ENCODE data around the gene PTTG1.

The PTTG1 gene

GRCh38 chr5:160442824-160443431, 21.3 kb downstream of the PTTG1 start:
- Histone ChIP-seq H3K27ac (ENCODE audit: low read length) (no peak overlapping the region), H3K4me1 (ENCODE audit: low read length) (peaks cover 26% of the 10 kb centered on the region), H3K4me3 (ENCODE audit: low read length) (no peak overlapping the region), H2AFZ (ENCODE audit: low read depth, low read length) (no peak overlapping the region), H3K36me3 (replicated peaks; ENCODE audit: low read depth, low read length) (no peaks in the 10 kb centered on the region), H3K27me3 (ENCODE audit: low read depth, low read length) (no peaks in the 10 kb centered on the region), H3K79me2 (ENCODE audit: low read length) (no peaks in the 10 kb centered on the region), H3K9me3 (ENCODE audit: insufficient read depth, low read length) (no peaks in the 10 kb centered on the region), H3K4me2 (ENCODE audit: low read length) (peak overlapping the region; percentile 20; the same call in 1 of the 2 replicates), H4K20me1 (ENCODE audit: insufficient read depth, low read length) (no peaks in the 10 kb centered on the region), H3K9ac (ENCODE audit: low read length) (no peak overlapping the region)
- no peak for TF ChIP-seq EZH2phosphoT487 (IDR thresholded peaks at IDR 0.05; ENCODE audit: low read depth)
- no peak for TF ChIP-seq CTCF (IDR thresholded peaks at IDR 0.05; ENCODE audit: low read depth, low read length)

- no peak overlapping the region for H3K4me3 ChIP-seq (ENCODE audit: low read length)
- no peaks in the 10 kb centered on the region for H4K20me1 ChIP-seq (ENCODE audit: insufficient read depth, low read length)
- no peaks in the 10 kb centered on the region for H3K27me3 ChIP-seq (ENCODE audit: low read depth, low read length)
- no peak overlapping the region for H3K27ac ChIP-seq (ENCODE audit: low read length)
- TF ChIP-seq EZH2phosphoT487 (IDR thresholded peaks at IDR 0.05; ENCODE audit: low read depth), result no peak
- TF ChIP-seq CTCF (IDR thresholded peaks at IDR 0.05; ENCODE audit: low read depth, low read length), result no peak
- no peaks in the 10 kb centered on the region for H3K9me3 ChIP-seq (ENCODE audit: insufficient read depth, low read length)
- H3K36me3 ChIP-seq (replicated peaks; ENCODE audit: low read depth, low read length), result no peaks in the 10 kb centered on the region
- H3K4me2 ChIP-seq (ENCODE audit: low read length), result no peak overlapping the region
- no peaks in the 10 kb centered on the region for H3K79me2 ChIP-seq (ENCODE audit: low read length)
- H3K4me1 ChIP-seq (ENCODE audit: low read length), result peaks cover 26% of the 10 kb centered on the region
- H3K9ac ChIP-seq (ENCODE audit: low read length), result no peak overlapping the region
- H2AFZ ChIP-seq (ENCODE audit: low read depth, low read length), result no peak overlapping the region
These were observed 22.8 kb downstream of the PTTG1 start for GRCh38 chr5:160444407-160444806.

- no peak overlapping the region for H3K4me2 ChIP-seq (ENCODE audit: low read length)
- H3K9ac ChIP-seq (ENCODE audit: low read length), result no peak overlapping the region
- H3K27me3 ChIP-seq (ENCODE audit: low read depth, low read length), result no peaks in the 10 kb centered on the region
- no peaks in the 10 kb centered on the region for H3K79me2 ChIP-seq (ENCODE audit: low read length)
- H3K4me3 ChIP-seq (ENCODE audit: low read length), result no peak overlapping the region
- TF ChIP-seq EZH2phosphoT487 (IDR thresholded peaks at IDR 0.05; ENCODE audit: low read depth), result no peak
- no peak for TF ChIP-seq CTCF (IDR thresholded peaks at IDR 0.05; ENCODE audit: low read depth, low read length)
- H3K9me3 ChIP-seq (ENCODE audit: insufficient read depth, low read length), result no peaks in the 10 kb centered on the region
- H3K27ac ChIP-seq (ENCODE audit: low read length), result no peak overlapping the region
- H4K20me1 ChIP-seq (ENCODE audit: insufficient read depth, low read length), result no peaks in the 10 kb centered on the region
- no peak overlapping the region for H2AFZ ChIP-seq (ENCODE audit: low read depth, low read length)
- H3K36me3 ChIP-seq (replicated peaks; ENCODE audit: low read depth, low read length), result no peaks in the 10 kb centered on the region
- peaks cover 24% of the 10 kb centered on the region for H3K4me1 ChIP-seq (ENCODE audit: low read length)
These were observed 23.5 kb downstream of the PTTG1 start for GRCh38 chr5:160445132-160445531.

GRCh38 chr5:160445751-160446150, 24.1 kb downstream of the PTTG1 start:
- Histone ChIP-seq H4K20me1 (ENCODE audit: insufficient read depth, low read length) (no peaks in the 10 kb centered on the region), H3K4me3 (ENCODE audit: low read length) (no peak overlapping the region), H3K79me2 (ENCODE audit: low read length) (no peaks in the 10 kb centered on the region), H2AFZ (ENCODE audit: low read depth, low read length) (no peak overlapping the region), H3K4me2 (ENCODE audit: low read length) (no peak overlapping the region), H3K4me1 (ENCODE audit: low read length) (peaks cover 28% of the 10 kb centered on the region), H3K27me3 (ENCODE audit: low read depth, low read length) (no peaks in the 10 kb centered on the region), H3K27ac (ENCODE audit: low read length) (no peak overlapping the region), H3K9me3 (ENCODE audit: insufficient read depth, low read length) (no peaks in the 10 kb centered on the region), H3K36me3 (replicated peaks; ENCODE audit: low read depth, low read length) (no peaks in the 10 kb centered on the region), H3K9ac (ENCODE audit: low read length) (no peak overlapping the region)
- TF ChIP-seq EZH2phosphoT487 (IDR thresholded peaks at IDR 0.05; ENCODE audit: low read depth) (no peak), CTCF (IDR thresholded peaks at IDR 0.05; ENCODE audit: low read depth, low read length) (no peak)

Measured in OCI-LY3 (cell line).